Activated naive CD8-positive, alpha-beta T cell treated with anti-CD3 and anti-CD28 coated beads, Interleukin-2, amount 50 U/mL, for 16 hours (primary cell): ENCODE measurements around the gene PKP1.

ENCODE experiments used
- DNase-seq: peaks from one replicate; pipeline ENCODE4 v3.0.0-alpha.2; 2020; ENCODE audit warnings: low read depth, low spot score

Gene PKP1

DNA sequence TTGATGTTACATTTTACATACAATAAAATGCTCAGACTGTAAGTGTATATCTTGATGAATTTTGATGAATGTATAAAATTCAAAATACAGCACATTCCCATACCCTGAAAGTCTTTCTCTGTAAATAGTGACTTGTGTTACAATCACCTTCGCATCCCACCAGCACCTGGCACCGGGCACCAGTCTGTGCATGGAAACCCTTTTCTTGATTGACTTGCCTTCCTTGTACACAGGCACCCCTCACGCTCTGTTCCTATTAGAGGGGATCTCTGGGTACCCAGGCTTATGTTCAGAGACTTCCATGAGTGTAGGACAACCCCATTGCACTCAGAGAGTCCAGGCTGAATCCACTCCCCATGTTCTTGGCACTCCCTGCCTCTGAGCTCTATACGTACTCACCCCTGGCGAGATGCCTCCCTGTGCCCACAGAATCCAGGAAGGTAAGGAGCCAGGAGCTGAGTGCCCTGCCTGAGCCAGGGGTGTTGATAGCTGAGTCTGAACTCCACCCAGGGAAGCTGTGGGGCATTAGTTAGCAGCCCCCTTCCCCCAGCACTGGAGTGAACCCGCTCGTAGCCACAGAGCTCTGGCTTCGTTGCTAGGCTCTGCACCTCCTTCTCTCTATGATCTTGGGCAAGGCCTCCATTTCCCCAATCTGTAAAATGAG lies 22.5 kb upstream of the PKP1 start:
- DNase-seq, result no peak

DNA sequence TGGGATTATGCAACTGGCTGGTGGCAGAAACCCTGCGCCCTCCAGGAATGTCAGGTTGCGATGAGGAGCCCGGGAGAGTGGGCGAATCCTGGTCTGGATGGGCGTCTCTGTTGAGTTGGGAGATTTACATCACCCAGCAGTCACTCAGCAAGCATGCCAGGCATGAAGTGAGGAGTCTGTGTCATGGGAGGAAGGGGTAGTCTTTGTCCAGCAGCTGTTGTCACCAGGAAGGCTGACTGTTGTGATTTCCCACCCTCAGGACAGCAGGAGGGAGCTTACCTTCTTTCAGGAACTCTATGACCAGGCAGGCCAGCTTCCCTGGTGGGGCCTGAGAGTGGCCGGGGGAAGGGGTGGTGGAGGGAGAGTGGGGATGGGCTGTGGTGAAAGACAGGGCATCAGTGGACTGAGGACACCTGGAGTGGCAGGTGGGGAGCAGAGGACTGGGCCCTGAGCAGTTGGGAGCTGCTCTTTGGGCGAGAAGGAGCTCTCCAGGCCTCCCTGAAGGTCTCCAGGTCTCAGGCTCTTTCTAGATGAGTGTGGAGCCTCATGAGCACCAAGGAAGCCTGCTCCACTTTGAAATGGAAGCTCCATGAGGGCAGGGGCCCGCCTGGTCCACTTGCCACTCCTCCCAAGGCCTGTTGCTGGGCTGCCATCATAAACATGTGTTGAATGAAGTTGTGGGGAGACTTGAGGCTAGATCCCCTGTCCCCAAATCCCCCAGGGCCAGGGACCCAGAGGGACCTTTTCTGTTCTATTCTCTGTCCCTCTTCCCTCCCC lies 21.3 kb upstream of the PKP1 start:
- no peak for DNase-seq

DNA sequence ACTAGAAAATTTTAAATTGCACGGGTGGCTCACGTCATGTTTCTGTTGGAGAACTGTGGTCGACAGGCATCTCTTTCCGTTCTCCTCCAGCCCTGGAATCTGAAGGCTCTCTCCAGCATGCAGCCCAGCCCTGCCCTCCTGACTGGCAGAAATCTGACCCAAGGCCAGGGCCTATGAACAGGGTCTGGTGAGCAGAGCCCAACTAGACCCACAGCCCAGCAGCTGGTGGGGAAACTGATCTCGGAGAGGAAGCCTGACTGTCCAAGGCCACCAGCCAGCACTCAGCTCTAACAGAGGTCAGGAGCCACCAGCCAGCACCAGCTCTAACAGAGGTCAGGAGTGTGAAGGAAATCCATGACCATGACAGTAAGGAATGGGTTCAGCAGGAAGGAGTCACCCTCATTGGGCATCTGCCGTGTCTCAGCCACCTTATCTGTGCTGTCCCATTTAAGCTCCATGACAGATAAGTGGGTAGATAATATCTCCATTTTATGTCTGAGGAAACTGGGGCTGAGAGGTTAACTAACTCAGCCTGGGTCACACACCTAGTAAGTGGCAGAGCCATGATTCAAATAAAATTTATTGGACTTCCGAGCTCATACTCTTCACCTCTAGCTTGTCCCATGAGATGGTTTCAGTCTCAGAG lies 20.2 kb upstream of the PKP1 start:
- no peak for DNase-seq

DNA sequence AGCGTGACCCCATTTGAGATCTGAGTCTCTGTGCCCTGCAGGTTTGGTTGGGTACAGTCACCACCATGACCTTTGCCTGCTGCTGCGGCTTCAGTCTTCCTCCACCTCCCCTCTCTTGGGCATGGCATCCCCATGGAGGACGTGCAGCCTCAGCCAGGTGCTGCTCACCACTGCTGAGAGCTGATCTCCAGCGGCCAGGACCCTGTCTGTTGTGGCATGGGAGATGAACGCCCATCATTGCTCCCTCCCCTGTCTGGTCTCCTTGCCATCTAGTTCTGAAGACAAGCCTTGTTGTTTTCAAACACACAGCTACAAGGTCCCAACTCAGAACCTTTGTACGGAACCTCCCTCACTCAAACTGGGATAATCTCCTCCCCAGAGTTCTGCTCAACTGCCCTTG lies 19.2 kb upstream of the PKP1 start:
- DNase-seq, result no peak

DNA sequence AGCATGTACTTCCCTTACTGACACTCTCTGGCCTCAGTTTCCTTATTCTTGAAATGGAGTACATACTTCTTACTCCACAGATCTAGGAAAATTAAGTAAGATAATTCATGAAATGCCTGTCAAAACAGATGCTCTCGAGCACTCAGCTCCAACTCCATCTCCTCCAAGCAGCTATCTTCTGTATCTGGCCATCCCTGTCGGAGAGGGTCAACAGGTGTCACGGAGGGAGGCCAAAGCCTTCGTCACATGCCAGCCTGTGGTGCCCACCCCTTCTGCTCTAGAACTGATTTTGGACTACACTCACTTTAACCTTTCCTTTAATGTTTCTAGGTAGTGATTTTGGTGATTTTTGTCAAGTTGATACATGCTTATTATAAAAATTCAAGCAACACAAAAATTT lies 18.8 kb upstream of the PKP1 start:
- DNase-seq, result no peak

DNA sequence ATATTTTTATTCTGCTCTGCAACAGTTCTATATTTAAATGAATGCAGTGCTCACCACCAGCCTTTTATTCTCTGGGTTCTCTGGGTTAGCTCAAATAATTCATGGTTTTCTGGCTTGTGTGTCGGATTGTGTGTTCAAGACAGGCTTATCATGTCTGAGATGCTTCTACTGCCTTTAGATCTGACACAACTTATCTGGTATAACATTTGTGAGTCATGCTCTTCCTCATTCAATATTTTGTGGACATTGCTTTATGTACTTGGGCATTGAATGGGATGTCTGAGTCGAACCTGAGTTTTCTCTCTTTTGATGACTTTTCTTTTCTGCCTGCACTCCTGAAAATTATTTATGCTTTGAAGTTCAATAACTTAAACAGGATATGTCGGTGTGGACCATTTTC lies 17.6 kb upstream of the PKP1 start:
- no peak for DNase-seq

DNA sequence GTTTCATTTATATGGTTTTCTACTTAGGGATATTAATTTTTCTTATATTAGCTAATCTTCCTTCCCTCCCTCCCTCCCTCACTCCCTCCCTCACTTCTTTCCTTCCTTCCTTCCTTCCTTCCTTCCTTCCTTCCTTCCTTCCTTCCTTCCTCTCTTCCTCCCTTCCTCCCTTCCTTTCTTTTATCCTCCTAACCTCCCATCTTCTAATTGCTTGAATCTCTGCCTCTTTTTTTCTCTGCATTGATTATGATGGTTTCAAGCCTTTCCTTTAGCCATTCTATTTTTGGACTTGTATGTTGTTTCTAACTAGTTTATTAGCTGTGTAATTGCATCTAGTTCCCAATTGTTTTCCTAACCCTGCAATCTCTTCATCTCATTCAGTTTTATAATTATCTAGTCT lies 17.0 kb upstream of the PKP1 start:
- no peak for DNase-seq

DNA sequence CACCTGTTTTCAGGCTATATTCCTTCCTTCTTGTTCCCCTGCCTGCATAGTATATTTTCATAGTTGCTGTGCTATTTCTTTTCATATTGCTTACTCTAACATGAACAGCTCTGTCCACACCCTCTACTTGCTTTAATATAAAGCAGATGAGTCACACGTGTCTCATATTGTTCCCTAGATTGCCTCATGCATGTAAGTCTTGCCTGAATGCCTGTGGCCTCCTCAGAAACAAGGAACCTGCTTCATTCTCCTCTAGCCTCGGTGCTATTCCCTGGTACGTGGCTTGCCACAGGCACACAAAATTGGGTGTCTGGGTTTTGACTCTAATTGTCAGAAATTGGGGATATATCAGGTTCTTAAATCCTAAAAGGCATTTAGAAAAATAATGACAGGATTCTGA lies 16.5 kb upstream of the PKP1 start:
- DNase-seq, result no peak

DNA sequence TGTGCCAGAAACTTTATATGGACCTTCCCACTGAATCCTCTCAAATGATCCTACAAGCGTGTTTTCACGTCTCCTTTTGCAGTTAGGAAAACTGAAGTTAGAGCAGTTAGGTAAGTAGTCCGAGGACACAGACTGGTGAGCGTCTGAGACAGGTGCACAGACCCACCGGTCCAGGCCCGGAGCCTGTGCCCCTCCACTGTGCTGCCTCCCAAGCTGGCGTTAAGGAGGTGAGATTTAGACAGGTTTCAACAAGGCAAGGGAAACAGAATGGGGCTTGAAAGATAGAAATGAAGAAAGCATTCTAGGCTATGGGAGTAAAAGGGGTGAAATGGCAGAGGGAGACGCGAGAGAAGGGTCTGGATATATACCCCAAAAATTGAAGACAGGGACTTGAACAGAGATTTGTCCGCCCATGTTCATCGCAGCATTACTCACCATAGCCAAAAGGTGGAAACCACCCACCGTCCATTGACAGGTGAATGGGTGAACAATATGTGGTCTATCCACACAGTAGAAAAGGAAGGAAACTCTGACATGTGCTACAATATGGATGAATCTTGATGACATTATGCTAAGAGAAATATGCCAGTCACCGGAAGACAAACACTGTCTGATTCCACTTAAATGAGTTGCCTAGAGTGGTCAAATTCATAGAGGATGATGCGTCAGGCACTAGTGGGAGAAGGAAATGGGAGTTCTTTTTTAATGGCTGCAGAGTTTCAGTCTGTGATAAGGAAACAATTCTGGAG lies 15.7 kb upstream of the PKP1 start:
- no peak for DNase-seq

DNA sequence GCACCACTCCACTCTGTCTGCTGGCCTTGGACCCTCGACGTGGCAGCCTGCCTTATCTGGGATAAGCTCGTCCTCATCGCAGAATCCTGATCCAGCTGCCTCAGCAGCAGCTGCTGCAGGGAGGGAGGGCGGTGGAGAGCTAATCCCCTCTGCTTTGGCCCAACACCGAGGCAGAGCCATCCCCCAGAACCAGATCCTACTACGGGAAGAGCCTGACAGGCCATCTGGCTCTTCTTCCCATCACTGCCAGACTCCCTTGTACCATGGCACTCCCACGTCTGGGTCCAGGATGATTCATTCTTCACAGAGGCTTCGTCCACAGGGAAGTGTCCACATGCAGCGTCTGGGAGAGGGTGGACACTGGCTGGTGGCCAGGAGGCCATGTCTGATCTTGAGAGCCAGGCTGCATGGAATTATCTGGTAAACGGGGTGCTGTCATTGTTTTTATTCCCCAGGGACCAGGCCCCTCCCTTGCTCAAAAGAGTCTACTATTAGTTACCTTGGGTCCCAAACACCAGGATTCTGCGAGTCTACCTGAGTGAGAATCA lies 14.6 kb upstream of the PKP1 start:
- no peak for DNase-seq

DNA sequence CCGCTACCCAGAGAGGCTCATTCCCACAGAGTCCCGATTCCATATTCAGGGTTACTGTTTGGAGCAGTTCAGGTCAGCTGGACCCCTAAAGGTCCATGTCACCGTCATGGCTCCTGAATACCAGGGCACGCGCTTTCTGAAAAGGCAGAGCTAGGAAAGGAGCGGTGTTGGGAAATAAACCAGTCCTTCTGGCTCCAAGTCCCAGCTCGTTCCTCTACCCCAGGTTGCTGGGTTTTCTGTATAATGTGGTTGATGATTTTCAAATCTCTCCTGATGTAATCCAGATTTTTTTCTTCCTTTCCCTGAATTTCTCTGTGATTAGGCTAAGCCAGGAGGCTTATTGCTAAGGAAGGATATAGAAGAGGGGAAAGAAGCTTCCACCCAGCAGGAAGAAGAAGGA lies 14.0 kb upstream of the PKP1 start:
- DNase-seq, result no peak

DNA sequence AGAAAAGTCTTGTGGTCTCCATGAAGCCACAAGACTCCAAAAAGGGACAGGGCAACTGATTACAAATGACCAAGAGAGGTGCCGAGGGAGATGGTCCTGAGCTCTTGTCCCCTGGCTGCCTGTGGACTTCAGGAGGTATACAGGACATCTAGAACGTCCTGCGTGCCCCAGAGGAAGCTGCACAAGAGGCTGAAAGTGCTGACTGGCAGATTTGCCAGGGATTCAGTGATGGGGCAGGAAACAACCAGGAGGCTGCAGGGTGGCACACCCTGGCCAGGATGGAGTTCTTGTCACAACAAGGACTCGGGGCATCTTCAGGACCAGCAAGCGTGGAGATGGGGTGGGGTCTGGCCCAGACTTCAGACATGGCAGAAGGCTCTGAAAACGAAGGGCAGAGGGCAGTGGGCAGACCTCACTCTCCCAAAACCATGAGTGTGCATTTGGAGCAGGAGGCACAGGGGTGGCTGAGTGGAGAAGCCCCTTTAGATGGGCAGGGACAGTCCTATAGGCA lies 13.4 kb upstream of the PKP1 start:
- no peak for DNase-seq

DNA sequence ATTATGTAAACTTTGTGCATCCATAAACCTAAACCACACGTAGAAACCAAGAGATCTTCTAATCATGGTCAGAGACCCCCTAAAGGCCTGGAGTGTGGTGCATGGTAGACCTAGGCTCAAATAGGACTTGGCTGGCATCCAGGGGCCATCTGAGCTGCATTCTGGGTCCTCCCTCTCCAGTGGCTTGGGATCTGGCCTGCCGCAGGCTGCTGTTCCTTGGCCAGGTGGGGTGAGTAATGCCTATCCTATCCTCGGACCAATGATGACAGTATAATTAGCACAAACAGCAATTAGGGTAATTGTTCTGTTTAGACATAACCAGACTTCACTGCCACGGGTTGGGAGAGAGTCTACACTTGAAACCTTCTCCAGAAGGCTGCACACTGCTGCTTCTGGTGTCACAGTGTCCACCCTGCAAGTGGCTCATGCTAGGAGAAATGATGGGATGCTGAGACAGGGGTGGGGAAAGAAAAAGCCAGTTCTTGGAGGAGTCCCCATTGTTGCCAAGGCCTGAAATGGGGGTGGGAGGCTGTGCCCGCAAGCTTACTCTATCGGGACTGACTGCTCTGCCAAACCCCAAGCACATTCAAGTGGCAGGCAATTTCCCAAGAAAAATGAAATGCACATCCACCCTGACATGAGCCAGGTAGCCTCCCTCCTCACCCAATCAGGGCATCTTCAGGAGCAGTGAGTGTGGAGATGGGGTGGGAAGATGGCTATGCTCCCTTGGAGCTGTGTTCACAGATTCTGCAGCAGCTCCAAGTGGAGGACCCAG lies 12.5 kb upstream of the PKP1 start:
- DNase-seq, result no peak

DNA sequence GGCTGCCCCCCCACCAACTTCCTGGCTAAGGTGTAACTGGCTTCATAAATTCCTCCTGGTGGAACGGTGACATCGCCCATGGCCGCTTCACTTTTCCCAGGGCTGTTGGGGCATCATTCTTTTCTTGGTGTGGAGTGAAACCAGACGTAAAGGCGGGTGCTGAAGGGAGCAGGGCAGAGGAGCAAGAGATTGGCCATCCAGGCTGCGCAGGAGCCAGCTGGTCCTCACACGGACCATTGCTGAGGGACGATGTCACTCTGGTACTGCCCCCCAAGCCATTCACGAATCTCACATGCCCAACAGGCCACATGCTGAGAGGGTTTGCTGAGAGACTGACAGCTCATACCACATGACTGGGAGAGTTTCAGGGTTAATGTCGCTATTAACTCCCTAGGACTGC lies 10.5 kb upstream of the PKP1 start:
- DNase-seq, result no peak

DNA sequence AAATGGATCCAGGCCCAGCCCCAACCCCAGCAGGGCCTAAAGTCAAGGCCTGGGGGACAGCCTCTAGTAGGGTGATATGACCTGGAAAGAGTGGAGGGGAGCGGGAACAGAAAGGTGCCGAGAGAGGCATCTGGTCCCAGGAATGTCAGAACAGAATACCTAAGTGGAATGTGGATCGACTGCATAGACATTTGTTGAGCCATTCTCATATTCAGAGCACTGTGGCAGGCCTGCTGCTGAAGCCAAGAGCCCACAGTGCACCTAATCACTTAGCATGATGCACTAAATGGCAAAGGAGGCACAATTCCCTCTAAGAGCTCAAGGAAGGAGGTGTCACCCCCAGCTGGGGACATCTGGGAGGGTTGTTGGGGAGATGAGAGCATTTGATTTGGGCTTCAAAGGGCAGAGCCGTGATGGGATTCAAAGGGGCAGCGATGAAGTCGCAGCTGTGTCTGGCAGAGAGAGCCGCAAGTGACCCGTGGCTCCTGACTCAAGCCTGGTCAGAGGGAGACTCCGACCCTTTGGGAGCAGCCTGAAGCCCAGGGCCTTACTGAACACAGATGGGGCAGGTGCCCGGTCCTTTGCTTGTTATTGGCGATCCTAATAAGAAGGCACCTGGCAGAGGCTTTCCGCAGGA lies 8.6 kb upstream of the PKP1 start:
- no peak for DNase-seq

DNA sequence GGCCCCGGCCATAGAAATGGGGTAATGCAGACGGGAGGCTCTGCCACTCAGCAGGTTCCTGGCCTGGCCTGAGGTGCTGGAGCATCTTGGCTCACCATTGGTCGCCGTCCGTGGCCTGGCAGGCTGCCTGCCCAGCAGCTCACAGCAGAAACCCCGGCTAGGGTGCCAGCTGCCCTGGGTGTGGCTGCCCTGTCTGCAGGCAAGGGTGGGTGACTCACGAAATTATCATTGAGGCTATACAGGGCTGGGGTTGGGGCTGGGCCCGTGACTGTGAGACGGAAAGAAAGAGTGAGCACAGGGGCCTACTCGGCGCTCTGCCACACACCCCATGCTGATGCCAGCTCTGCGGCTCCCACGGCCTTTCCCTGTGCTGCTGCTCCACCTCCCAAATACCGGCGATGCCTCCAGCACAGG lies 8.0 kb upstream of the PKP1 start:
- DNase-seq, result no peak

DNA sequence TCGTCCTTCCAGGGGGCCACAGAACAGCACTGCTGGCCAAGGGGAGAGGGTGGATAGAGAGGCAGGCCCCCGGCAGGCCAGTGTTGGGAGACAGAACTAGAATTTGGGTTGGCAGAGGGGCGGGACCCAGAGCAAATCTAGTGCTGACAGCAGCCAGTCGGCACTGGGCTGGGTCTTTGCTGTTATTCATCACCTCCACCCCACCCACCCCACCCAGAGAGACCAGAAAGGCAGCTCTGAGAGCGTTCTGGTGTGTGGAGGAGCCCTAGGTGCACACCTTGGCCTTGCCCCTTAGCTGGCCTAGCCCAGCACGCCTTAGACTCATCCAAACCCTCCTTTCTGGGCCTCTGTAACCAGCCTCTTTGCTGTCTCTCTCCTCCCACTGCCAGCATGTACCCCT lies 6.4 kb upstream of the PKP1 start:
- no peak for DNase-seq

DNA sequence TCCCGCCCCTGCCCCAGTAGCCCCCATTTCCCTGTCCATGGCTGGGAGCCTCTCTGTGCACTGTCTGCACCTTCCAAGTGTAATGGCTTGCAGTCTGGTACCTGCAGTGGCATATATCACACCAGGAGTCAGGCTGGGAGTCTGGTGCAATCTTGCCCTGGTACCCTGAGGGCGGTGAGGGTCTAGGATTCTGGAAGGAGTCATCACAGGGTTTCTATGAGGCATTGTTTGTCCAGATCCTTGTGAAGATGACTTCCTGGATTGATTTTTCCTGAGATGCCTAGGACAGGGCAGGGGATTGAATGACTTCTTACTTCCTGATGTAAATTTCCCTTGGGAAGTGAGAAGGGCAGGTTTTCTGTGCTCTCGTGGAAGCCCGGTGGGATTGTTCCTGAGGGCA lies 5.9 kb upstream of the PKP1 start:
- DNase-seq, result no peak

DNA sequence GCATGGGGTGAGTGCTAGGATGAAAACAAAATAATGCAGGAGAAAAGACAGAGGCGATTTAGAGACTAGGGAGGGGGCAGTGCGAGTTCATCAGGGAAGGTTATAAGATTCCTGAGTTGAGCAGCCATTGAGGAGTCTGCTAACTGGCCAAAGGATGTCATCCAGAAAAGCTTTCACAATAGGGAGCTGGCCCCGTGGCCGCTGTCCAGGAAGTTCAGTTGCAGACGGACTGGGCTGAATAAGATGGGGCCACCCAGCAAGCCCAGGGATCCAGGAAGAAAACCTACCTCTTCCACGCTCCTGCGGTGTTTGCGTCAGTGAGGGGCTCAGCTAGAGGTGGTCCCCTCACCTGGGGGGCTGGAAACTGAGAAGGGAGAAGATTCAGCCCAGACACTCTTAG lies 4.0 kb upstream of the PKP1 start:
- no peak for DNase-seq

DNA sequence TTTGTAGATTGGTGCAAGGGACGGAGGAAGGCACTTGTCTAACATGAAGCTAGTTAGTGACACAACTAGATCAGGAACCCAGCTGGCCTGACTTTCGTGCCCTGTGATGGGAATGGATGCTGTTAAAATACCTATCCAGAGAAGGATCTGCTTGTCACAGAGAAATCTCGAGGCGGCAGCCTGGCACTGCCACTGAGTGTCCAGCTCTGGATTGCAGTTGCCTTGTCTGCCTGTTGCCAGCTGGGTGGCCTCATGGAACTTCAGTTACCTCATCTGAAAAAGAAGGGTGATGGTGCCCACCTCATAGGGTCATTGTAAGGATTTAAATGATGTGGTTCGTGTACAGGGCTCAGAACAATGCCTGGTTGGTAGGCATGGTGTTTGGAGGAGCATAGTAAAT lies 2.4 kb upstream of the PKP1 start:
- no peak for DNase-seq

DNA sequence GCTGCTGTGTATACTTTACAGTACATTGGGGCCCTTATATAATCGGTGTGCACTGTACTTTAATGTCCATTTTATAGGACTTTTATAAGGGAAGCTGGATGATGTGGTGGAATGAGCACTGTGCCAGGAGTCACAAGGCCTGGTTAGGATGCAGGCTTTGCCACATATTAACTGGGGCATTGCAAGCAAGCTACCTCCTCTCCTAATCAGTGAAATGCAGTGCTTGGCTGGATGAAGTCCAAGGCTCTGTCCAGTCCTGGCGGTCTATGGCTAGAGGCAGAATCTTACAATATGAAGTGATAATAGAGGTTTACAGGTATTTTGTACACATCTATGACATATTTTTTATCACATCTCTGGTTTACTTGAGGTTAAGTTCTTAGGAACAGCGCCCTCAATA lies 1.7 kb upstream of the PKP1 start:
- DNase-seq, result no peak
